DOHH2 (cell line): ENCODE results near the gene USP28.

Experiments used
- H3F3A ChIP-seq: fragments of 200-600 bp; sonication (generic), shearing (Covaris generic); 2 replicates; pipeline ENCODE4 v1.6.0; 2016; ENCODE audit warnings: antibody characterized with exemption, mild to moderate bottlenecking; ENCODE audit not compliant: control insufficient read depth, insufficient read depth
- H3K27ac ChIP-seq: fragments of 200-600 bp; sonication (generic); 2 replicates; pipeline ENCODE4 v1.5.1; 2014; ENCODE audit warnings: low read depth, mild to moderate bottlenecking, low read length, moderate library complexity
- H3K27me3 ChIP-seq: fragments of 200-600 bp; sonication (generic); 2 replicates; pipeline ENCODE4 v1.6.1; 2014; ENCODE audit warnings: mild to moderate bottlenecking, low read length, mixed read lengths; ENCODE audit not compliant: control insufficient read depth
- H3K36me3 ChIP-seq: fragments of 200-600 bp; sonication (generic); 2 replicates; pipeline ENCODE4 v1.6.1; 2014; ENCODE audit warnings: mild to moderate bottlenecking, low read length, moderate library complexity, mixed read lengths; ENCODE audit not compliant: control insufficient read depth
- H3K4me1 ChIP-seq: fragments of 200-600 bp; sonication (generic); 2 replicates; pipeline ENCODE4 v1.6.1; 2014; ENCODE audit warnings: mild to moderate bottlenecking, low read length, mixed read lengths; ENCODE audit not compliant: control insufficient read depth
- H3K4me2 ChIP-seq: fragments of 200-600 bp; sonication (generic); 2 replicates; pipeline ENCODE4 v1.6.0; 2014; ENCODE audit warnings: mild to moderate bottlenecking, low read length, moderate library complexity
- H3K4me3 ChIP-seq: fragments of 200-600 bp; sonication (generic); 2 replicates; pipeline ENCODE4 v1.5.1; 2014; ENCODE audit warnings: mild to moderate bottlenecking, low read length, mixed read lengths
- H3K79me2 ChIP-seq: fragments of 200-600 bp; sonication (generic); 2 replicates; pipeline ENCODE4 v1.6.1; 2014; ENCODE audit warnings: mild to moderate bottlenecking, low read length, mixed read lengths; ENCODE audit not compliant: control insufficient read depth
- H3K9me2 ChIP-seq: fragments of 200-600 bp; sonication (generic); replicated peaks from 2 replicates; pipeline ENCODE4 v1.6.1; 2014; ENCODE audit warnings: mild to moderate bottlenecking, low read length, mixed read lengths; ENCODE audit not compliant: control insufficient read depth
- H3K9me3 ChIP-seq: fragments of 200-600 bp; sonication (generic); 2 replicates; pipeline ENCODE4 v1.6.1; 2014; ENCODE audit warnings: antibody characterized with exemption, low read length, mixed read lengths; ENCODE audit not compliant: control insufficient read depth, insufficient read depth
- H4K20me1 ChIP-seq: fragments of 200-600 bp; sonication (generic); 2 replicates; pipeline ENCODE4 v1.6.0; 2014; ENCODE audit warnings: low read depth, mild to moderate bottlenecking, antibody characterized with exemption, low read length, moderate library complexity; ENCODE audit not compliant: control insufficient read depth, insufficient read depth
- CTCF ChIP-seq: fragments of 200-600 bp; sonication (generic); IDR thresholded peaks from one replicate; pipeline ENCODE4 v1.5.1; 2014; ENCODE audit warnings: antibody characterized with exemption, mild to moderate bottlenecking, low read depth, low read length; ENCODE audit not compliant: poor library complexity, severe bottlenecking
- EZH2phosphoT487 ChIP-seq: fragments of 200-600 bp; sonication (generic); IDR thresholded peaks from 2 replicates; pipeline ENCODE4 v1.6.1; 2017; ENCODE audit warnings: borderline replicate concordance, mild to moderate bottlenecking, antibody characterized with exemption, low read length, moderate library complexity, mixed read lengths

The USP28 gene

DNA sequence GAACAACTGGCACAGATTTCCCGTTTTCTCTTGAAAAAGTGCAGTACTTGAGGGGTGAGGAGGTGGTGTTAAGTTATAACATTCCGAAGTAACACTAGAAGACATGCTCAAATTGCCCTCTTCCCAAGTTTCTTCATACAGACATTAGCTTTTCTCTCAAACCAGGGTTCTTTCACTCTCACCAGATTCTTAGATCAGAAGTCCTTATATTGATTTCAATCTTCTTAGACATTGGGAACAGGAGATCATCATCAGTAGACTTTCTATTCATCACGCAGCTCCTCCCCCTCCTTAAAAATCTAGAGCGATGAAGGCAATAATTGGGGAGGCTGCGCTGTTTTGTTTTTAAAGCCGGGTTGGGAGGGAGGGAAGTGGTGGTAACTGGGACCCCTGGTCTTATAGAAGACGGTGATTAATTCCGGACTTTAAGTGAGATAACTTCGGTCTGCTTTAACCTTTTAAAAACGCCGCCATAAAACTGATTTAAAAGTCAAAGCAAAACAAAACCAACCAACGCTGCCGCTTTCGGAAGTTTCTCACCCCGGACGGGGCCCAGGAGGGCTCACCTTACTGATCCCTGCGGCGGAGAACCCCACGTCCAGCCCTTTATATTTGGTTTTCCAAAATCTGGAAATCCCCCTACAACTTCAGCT is 665 bp downstream of the USP28 start:
- H3K27ac ChIP-seq: peak overlapping the region; percentile 20; the same call in 1 of the 2 replicates
- H3K4me3 ChIP-seq: peak overlapping the region; percentile 85
- peaks cover 60% of the 10 kb centered on the region for H3K79me2 ChIP-seq

GRCh38 chr11:113874096-113874495 is 1.3 kb downstream of the USP28 start:
- Histone ChIP-seq H3K4me3 (peak overlapping the region; percentile 85), H4K20me1 (0 out of 2 replicates have a peak, but pooled peaks cover 4% of the 10 kb centered on the region), H3K79me2 (peaks cover 66% of the 10 kb centered on the region), H3K27ac (no peak overlapping the region), H3K4me1 (peaks cover 59% of the 10 kb centered on the region), H3K36me3 (peaks cover 17% of the 10 kb centered on the region), H3K9me2 (no peaks in the 10 kb centered on the region), H3F3A (no peaks in the 10 kb centered on the region; the same call in 1 of the 2 replicates), H3K4me2 (peak overlapping the region; percentile 89), H3K27me3 (no peaks in the 10 kb centered on the region), H3K9me3 (no peaks in the 10 kb centered on the region)
- no peak for TF ChIP-seq EZH2phosphoT487
- TF ChIP-seq CTCF: no peak

More for the DNA sequence above, 665 bp downstream of the USP28 start:
- H4K20me1 ChIP-seq: 0 out of 2 replicates have a peak, but pooled peaks cover 4% of the 10 kb centered on the region
- no peaks in the 10 kb centered on the region; the same call in 1 of the 2 replicates for H3F3A ChIP-seq
- H3K4me1 ChIP-seq: peaks cover 59% of the 10 kb centered on the region
- peaks cover 17% of the 10 kb centered on the region for H3K36me3 ChIP-seq
- no peaks in the 10 kb centered on the region for H3K9me3 ChIP-seq
- no peaks in the 10 kb centered on the region for H3K9me2 ChIP-seq
- no peak for TF ChIP-seq EZH2phosphoT487
- TF ChIP-seq CTCF: peak; percentile 30
- no peaks in the 10 kb centered on the region for H3K27me3 ChIP-seq
- H3K4me2 ChIP-seq: peak overlapping the region; percentile 89

DNA sequence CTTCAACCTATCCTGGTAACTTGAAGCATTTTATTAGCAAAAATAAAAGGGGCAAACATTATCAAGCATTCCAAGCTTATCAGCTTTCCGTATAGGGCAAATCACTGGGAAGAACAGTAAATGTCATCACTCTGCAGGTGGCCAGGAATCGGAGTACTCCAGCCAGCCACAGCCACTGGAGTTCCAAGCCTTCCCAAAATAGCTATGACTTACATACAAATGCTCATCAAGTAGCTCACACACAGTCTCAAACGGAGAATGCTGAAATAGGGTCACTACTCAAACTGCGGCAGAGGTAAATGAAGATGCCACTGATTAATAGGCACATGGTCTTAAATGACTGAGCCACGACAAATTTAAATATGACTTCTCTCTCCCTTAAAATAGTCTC is 2.1 kb downstream of the USP28 start:
- TF ChIP-seq CTCF: no peak
- TF ChIP-seq EZH2phosphoT487: no peak
- peaks cover 59% of the 10 kb centered on the region for H3K4me1 ChIP-seq
- H3F3A ChIP-seq: no peaks in the 10 kb centered on the region; the same call in 1 of the 2 replicates
- peak overlapping the region; percentile 85 for H3K4me3 ChIP-seq
- H3K9me2 ChIP-seq: no peaks in the 10 kb centered on the region
- H3K27me3 ChIP-seq: no peaks in the 10 kb centered on the region
- peak overlapping the region; percentile 89 for H3K4me2 ChIP-seq
- H3K36me3 ChIP-seq: peaks cover 20% of the 10 kb centered on the region
- no peak overlapping the region for H3K27ac ChIP-seq
- H4K20me1 ChIP-seq: 0 out of 2 replicates have a peak, but pooled peaks cover 4% of the 10 kb centered on the region
- no peaks in the 10 kb centered on the region for H3K9me3 ChIP-seq
- H3K79me2 ChIP-seq: peaks cover 68% of the 10 kb centered on the region
